Panc1 (cell line): ENCODE measurements around the gene RNF25. TPM values are rescaled to one million over a fixed set of nuclear protein-coding genes. Genes with fewer than 3 reads are reported as not detected.

Source experiments
- ATAC-seq: fragments of 200-7000 bp; cut with Tn5 transposase; 2 replicates; pipeline ENCODE4 v1.9.1; 2020; ENCODE audit warnings: mild to moderate bottlenecking, moderate library complexity
- BruUV-seq: library from RNA; stranded (reverse); fragments of 400-500 nt; replicated peaks from 2 replicates; lab custom pipeline; 2021; lab: Mats Ljungman, UMichigan
- CTCF ChIA-PET: fragments of 300-600 bp; sonication (Branson Sonifier 250); formaldehyde crosslinking; loops from one replicate; lab custom pipeline; 2022; ENCODE audit warnings: antibody characterized with exemption; lab: Charles Lee
- POLR2A ChIA-PET: fragments of 300-600 bp; sonication (Branson Sonifier 250); formaldehyde crosslinking; loops from one replicate; lab custom pipeline; 2022; ENCODE audit warnings: antibody characterized with exemption; lab: Charles Lee
- DNase-seq: peaks from one replicate; pipeline ENCODE4 v3.0.0-alpha.2; 2010; ENCODE audit warnings: low read depth, low spot score
- H3K27ac ChIP-seq: 2 replicates; pipeline ENCODE4 v1.5.1; 2011; ENCODE audit warnings: mild to moderate bottlenecking, low read length, inconsistent platforms
- H3K27me3 ChIP-seq: fragments of 200-500 bp; sonication (Bioruptor generic); 2 replicates; pipeline ENCODE4 v1.6.0; 2014; ENCODE audit warnings: low read length, inconsistent platforms; ENCODE audit not compliant: control insufficient read depth, insufficient read depth
- H3K36me3 ChIP-seq: fragments of 200-500 bp; sonication (Bioruptor generic); 2 replicates; pipeline ENCODE4 v1.5.1; 2014; ENCODE audit warnings: inconsistent platforms, mild to moderate bottlenecking, low read length, moderate library complexity; ENCODE audit not compliant: control insufficient read depth, insufficient read depth
- H3K4me1 ChIP-seq: 2 replicates; pipeline ENCODE4 v1.5.1; 2011; ENCODE audit warnings: inconsistent platforms, mild to moderate bottlenecking, low read length, moderate library complexity; ENCODE audit not compliant: control insufficient read depth, insufficient read depth
- H3K4me3 ChIP-seq, 2 experiments: 2 replicates each; pipeline ENCODE4 v1.5.1; 2011 to 2012; ENCODE audit warnings: low read depth in 2 of 2, low read length in 2 of 2, mild to moderate bottlenecking in 2 of 2, inconsistent platforms in 1 of 2, moderate library complexity in 1 of 2
- H3K9me3 ChIP-seq: fragments of 200-500 bp; sonication (Bioruptor generic); 2 replicates; pipeline ENCODE4 v1.5.1; 2014; ENCODE audit warnings: low read depth, mild to moderate bottlenecking, inconsistent platforms, low read length, moderate library complexity; ENCODE audit not compliant: control insufficient read depth, insufficient read depth
- CTCF ChIP-seq: fragments of 450-650 bp; IDR thresholded peaks from 2 replicates; pipeline ENCODE4 v1.5.1; 2017; ENCODE audit warnings: mild to moderate bottlenecking
- POLR2AphosphoS5 ChIP-seq: IDR thresholded peaks from 2 replicates; pipeline ENCODE4 v1.6.1; 2012; ENCODE audit warnings: mild to moderate bottlenecking, low read depth, low read length, moderate library complexity
- SIN3A ChIP-seq: IDR thresholded peaks from 2 replicates; pipeline ENCODE4 v1.6.1; 2012; ENCODE audit warnings: low read depth, mild to moderate bottlenecking, low read length, moderate library complexity, borderline replicate concordance; ENCODE audit not compliant: insufficient read depth
- TCF7L2 ChIP-seq: IDR thresholded peaks from 2 replicates; pipeline ENCODE4 v1.6.1; 2011; ENCODE audit warnings: mild to moderate bottlenecking, low read depth, low read length, inconsistent platforms
- in situ Hi-C: cut with HindIII; loops from 2 replicates; pipeline ENCODE4 v1.10.0; 2016; ENCODE audit warnings: low sequenced_read_pairs, low pct_unique_long_range_greater_than_20kb
- intact Hi-C: fragments of 100-400 bp; cut with micrococcal nuclease; formaldehyde crosslinking; loops from one replicate; pipeline ENCODE4 v1.10.0; 2022; ENCODE audit not compliant: unreplicated experiment
- total RNA-seq: library from RNA; stranded (reverse); gene quantifications from one replicate; pipeline ENCODE4 v1.2.1, GENCODE V29; 2021; ENCODE audit not compliant: unreplicated experiment
- TF ChIP-seq, protein P1 (sequence below), 2 experiments: IDR thresholded peaks; 2 replicates each; pipeline ENCODE4 v1.6.1; 2011 to 2012; ENCODE audit warnings: low read depth in 2 of 2, control low read depth in 1 of 2, low read length in 1 of 2, mild to moderate bottlenecking in 1 of 2, moderate library complexity in 1 of 2; ENCODE audit not compliant: insufficient read depth in 1 of 2

The RNF25 gene
- total RNA-seq, 1 experiment from 2014 or later, result 40.4 TPM

DNA sequence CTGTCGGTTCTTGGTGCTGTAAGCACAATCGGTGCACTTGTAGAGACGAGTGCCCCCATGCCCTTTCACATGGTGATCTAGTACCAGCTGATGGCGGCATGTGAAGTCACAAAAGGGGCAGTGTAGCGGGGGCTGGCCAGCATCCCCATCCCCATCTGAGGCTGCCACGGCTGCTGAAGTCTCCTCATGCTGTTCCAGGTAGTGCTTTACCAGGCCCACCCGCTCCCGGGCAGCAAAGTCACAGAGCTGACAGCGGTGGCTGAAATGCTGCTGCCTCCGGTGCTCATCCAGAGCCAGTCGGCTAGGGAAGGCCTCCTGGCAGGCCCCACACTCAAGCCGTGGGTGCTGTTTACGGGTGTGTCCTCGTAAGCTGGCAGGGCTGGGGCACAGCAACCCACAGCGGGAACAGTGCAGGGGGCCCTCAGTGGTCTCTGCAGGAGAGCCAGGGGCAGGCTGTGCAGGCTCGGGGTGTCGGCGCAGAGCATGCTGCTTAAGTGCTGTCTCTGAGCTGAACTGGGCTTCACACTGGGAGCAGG is 29.6 kb downstream of the RNF25 start:
- Histone ChIP-seq H3K27ac (no peak overlapping the region), H3K4me1 (no peaks in the 10 kb centered on the region), H3K36me3 (peaks cover 19% of the 10 kb centered on the region), H3K4me3 (no peak overlapping the region), H3K9me3 (no peaks in the 10 kb centered on the region), H3K27me3 (no peaks in the 10 kb centered on the region)
- intact Hi-C loops (no loop called here), in situ Hi-C loops (no loop called here)
- no peak for ATAC-seq
- POLR2A ChIA-PET, result no interaction called here
- TF ChIP-seq POLR2AphosphoS5 (no peak), CTCF (no peak), TCF7L2 (no peak), SIN3A (no peak)
- TF ChIP-seq, protein P1, sequence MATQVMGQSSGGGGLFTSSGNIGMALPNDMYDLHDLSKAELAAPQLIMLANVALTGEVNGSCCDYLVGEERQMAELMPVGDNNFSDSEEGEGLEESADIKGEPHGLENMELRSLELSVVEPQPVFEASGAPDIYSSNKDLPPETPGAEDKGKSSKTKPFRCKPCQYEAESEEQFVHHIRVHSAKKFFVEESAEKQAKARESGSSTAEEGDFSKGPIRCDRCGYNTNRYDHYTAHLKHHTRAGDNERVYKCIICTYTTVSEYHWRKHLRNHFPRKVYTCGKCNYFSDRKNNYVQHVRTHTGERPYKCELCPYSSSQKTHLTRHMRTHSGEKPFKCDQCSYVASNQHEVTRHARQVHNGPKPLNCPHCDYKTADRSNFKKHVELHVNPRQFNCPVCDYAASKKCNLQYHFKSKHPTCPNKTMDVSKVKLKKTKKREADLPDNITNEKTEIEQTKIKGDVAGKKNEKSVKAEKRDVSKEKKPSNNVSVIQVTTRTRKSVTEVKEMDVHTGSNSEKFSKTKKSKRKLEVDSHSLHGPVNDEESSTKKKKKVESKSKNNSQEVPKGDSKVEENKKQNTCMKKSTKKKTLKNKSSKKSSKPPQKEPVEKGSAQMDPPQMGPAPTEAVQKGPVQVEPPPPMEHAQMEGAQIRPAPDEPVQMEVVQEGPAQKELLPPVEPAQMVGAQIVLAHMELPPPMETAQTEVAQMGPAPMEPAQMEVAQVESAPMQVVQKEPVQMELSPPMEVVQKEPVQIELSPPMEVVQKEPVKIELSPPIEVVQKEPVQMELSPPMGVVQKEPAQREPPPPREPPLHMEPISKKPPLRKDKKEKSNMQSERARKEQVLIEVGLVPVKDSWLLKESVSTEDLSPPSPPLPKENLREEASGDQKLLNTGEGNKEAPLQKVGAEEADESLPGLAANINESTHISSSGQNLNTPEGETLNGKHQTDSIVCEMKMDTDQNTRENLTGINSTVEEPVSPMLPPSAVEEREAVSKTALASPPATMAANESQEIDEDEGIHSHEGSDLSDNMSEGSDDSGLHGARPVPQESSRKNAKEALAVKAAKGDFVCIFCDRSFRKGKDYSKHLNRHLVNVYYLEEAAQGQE (IDR thresholded peaks at IDR 0.05; ENCODE audit: insufficient read depth in 1 of 2, low read depth in 2 of 2, low read length in 1 of 2), result no peak
- CTCF ChIA-PET, result no interaction called here
- DNase-seq, result no peak
- BruUV-seq, result no TSS peak

DNA sequence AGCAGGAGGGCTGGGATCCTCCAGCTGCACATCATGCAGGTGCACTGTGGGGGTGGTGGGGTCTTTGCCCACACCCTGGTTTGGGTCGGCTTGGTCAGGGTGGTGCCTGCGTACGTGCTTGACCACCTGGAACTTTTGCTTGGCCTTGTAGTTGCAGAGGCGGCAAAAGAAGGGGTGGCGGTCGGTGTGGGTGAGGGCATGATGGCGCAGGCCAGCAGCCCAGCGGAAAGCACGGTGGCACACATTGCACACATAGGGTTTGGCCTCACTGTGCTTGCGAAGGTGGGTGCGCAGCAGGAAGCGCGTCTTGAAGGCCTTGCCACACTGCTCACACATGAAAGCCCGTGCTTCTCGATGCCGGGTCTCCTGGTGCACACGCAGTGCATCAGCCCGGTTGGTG is 33.4 kb downstream of the RNF25 start:
- no peaks in the 10 kb centered on the region for H3K27me3 ChIP-seq
- no TSS peak for BruUV-seq
- DNase-seq, result no peak
- no peak for ATAC-seq
- TF ChIP-seq TCF7L2, result no peak
- TF ChIP-seq SIN3A, result no peak
- TF ChIP-seq, protein P1 (IDR thresholded peaks at IDR 0.05; ENCODE audit: insufficient read depth in 1 of 2, low read depth in 2 of 2, low read length in 1 of 2), result no peak
- TF ChIP-seq POLR2AphosphoS5, result no peak
- no peak for TF ChIP-seq CTCF
- H3K4me3 ChIP-seq, result no peak overlapping the region
- H3K36me3 ChIP-seq, result peaks cover 6% of the 10 kb centered on the region
- ChIA-PET POLR2A (no interaction called here), CTCF (no interaction called here)
- in situ Hi-C loops, result no loop called here
- no peak overlapping the region for H3K27ac ChIP-seq
- no peaks in the 10 kb centered on the region for H3K4me1 ChIP-seq
- intact Hi-C loops, result no loop called here
- no peaks in the 10 kb centered on the region for H3K9me3 ChIP-seq
